ENCODE measurements around the gene SLC25A10.

SLC25A10 gene

GRCh38 chr17:81720267-81721071 lies 8.4 kb downstream of the SLC25A10 start:
- no peak for TF ChIP-seq CTCF (IDR thresholded peaks at IDR 0.05; ENCODE audit: low read depth, low read length)
- in situ Hi-C loops (cut with HindIII; ENCODE audit: low sequenced_read_pairs), result no loop called here
- H3K4me3 ChIP-seq (ENCODE audit: low read depth, low read length), result no peak overlapping the region

DNA sequence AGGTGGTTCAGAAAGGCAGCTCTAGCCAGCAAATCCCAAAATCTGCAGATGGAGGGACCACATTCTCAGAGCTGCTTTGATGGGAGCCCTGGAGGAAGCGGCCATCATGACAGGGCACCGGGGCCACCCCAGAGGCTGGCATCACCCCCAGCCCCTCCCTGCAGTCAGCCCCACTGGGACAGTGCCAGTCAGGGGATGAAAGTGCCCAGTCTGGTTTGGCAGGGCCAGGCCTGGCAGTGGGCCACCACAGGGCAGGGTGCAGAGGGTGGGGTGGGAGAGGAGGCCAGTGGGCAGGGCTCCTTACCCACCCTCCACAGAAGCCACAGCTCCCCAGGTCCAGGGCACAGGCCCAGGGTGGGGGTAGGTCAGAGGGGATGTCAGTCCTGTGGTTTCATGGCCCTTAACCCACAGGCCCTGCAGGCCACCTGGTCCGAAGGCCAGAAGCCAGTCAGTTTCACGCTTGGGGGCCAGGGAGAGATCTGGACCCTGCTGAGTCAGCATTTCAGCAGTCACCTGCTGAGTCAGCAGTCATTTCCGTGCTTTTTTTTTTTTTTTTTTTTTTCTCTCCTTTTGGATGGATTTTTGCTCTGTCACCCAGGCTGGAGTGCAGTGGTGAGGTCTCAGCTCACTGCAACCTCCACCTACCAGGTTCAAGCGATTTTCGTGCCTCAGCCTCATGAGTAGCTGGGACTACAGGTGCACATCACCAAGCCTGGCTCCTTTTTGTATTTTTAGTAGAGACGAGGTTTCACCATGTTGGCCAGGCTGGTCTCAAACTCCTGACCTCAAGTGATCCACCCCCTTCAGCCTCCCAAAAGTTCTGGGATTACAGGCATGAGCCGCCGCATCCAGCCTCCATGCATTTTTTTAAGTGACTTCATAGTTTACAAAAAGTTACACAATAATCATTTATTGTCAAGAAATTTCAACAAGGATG lies 10.4 kb downstream of the SLC25A10 start:
- in situ Hi-C loops (cut with HindIII; ENCODE audit: low sequenced_read_pairs), result no loop called here
- H3K4me3 ChIP-seq (ENCODE audit: low read depth, low read length), result no peak overlapping the region

More at GRCh38 chr17:81720267-81721071, 8.4 kb downstream of the SLC25A10 start:
- no peak for DNase-seq (ENCODE audit: low read depth, low spot score)

GRCh38 chr17:81723651-81724209 lies 11.6 kb downstream of the SLC25A10 start:
- no peak overlapping the region for H3K4me3 ChIP-seq (ENCODE audit: low read depth, low read length)
- TF ChIP-seq CTCF (IDR thresholded peaks at IDR 0.05; ENCODE audit: low read depth, low read length), result no peak
- in situ Hi-C loops (cut with HindIII; ENCODE audit: low sequenced_read_pairs), result no loop called here
- no peak for DNase-seq (ENCODE audit: low read depth, low spot score)

More for the DNA sequence above, 10.4 kb downstream of the SLC25A10 start:
- no peak for TF ChIP-seq CTCF (IDR thresholded peaks at IDR 0.05; ENCODE audit: low read depth, low read length)
- DNase-seq (ENCODE audit: low read depth, low spot score), result no peak

GRCh38 chr17:81725439-81725838 lies 13.4 kb downstream of the SLC25A10 start:
- in situ Hi-C loops (cut with HindIII; ENCODE audit: low sequenced_read_pairs), result no loop called here
- no peak for DNase-seq (ENCODE audit: low read depth, low spot score)
- TF ChIP-seq CTCF (IDR thresholded peaks at IDR 0.05; ENCODE audit: low read depth, low read length), result no peak
- H3K4me3 ChIP-seq (ENCODE audit: low read depth, low read length), result no peak overlapping the region

GRCh38 chr17:81726004-81726403 lies 13.9 kb downstream of the SLC25A10 start:
- H3K4me3 ChIP-seq (ENCODE audit: low read depth, low read length), result no peak overlapping the region
- DNase-seq (ENCODE audit: low read depth, low spot score), result no peak
- no peak for TF ChIP-seq CTCF (IDR thresholded peaks at IDR 0.05; ENCODE audit: low read depth, low read length)
- in situ Hi-C loops (cut with HindIII; ENCODE audit: low sequenced_read_pairs), result no loop called here

DNA sequence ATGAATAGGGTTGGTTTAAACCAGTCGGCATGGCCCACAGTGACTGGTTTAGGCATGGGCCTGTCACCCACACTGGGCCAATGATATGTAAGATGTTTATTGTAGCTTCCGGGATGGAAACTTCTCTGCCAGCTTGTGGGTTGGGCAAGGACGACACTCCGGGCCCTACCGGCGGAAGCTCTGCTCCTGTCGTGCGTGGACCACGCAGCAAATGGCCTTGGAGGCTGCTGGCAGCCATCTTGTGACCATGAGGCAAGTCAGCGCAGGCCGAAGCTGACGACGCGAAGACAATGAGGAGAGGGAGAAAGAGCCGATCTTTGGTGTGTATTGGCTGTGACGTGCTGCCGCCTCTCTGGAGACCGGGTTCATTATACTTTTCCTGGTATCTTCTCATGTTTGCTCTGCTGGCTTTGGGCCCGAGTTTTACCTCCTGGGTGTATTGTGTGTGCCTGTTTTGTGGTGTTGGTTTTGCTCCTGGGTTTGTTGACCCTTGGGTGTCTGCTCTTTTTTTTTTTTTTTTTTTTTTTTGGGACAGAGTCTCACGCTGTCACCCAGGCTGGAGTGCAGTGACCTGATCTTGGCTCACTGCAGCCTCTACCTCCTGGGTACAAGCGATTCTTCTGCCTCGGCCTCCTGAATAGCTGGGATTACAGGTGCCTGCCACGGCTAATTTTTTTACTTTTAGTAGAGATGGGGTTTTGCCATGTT lies 15.4 kb downstream of the SLC25A10 start:
- DNase-seq (ENCODE audit: low read depth, low spot score), result no peak
- H3K4me3 ChIP-seq (ENCODE audit: low read depth, low read length), result no peak overlapping the region
- in situ Hi-C loops (cut with HindIII; ENCODE audit: low sequenced_read_pairs), result no loop called here
- TF ChIP-seq CTCF (IDR thresholded peaks at IDR 0.05; ENCODE audit: low read depth, low read length), result no peak
